RPMI7951 (cell line): ENCODE data around the gene PDLIM1. TPM values are rescaled to one million over a fixed set of nuclear protein-coding genes. Genes with fewer than 3 reads are reported as not detected.
"Not testable (repeated sequence)": the region's sequence is repeated elsewhere in the genome, so short reads cannot be mapped to it uniquely, and the experiment has no call there.

Source experiments
- DNase-seq: peaks from one replicate; pipeline ENCODE4 v3.0.0-alpha.2; 2012; ENCODE audit warnings: low read depth
- total RNA-seq: library from RNA; depleted of rRNA; stranded (reverse); fragments of >200 nt; shearing (Covaris generic); gene quantifications from 2 replicates; pipeline ENCODE4 v1.2.3, GENCODE V29; 2014; rRNA removed

The PDLIM1 gene
- total RNA-seq, 1 experiment from 2014 or later, result 38.8 TPM

GRCh38 chr10:95211606-95212279, 79.1 kb downstream of the PDLIM1 start:
- DNase-seq, result peak; percentile 61

GRCh38 chr10:95209509-95210127, 81.2 kb downstream of the PDLIM1 start:
- DNase-seq, result no peak

- peak; percentile 15 for DNase-seq
Measured at GRCh38 chr10:95208702-95209391, 82.0 kb downstream of the PDLIM1 start.

GRCh38 chr10:95202865-95203264, 87.9 kb downstream of the PDLIM1 start:
- DNase-seq, result not testable (repeated sequence)

- peak; percentile 60 for DNase-seq
Measured at GRCh38 chr10:95201736-95202135, 89.1 kb downstream of the PDLIM1 start.

- no peak for DNase-seq
Measured at GRCh38 chr10:95196046-95196445, 94.8 kb downstream of the PDLIM1 start.

GRCh38 chr10:95193944-95194343, 96.9 kb downstream of the PDLIM1 start, which contains the start of gene ACSM6:
TSS of gene ACSM6 (plus strand) at chr10:95194238. CDS start at chr10:95194486, 248 bp downstream.
- no peak for DNase-seq

- no peak for DNase-seq
Measured at GRCh38 chr10:95188593-95188992, 102.2 kb downstream of the PDLIM1 start.

- DNase-seq, result no peak
Measured at GRCh38 chr10:95187617-95188016, 103.2 kb downstream of the PDLIM1 start.

Other genes starting within 250 kb of the PDLIM1 start
- 0.12 TPM in 1 of 2 replicates, not detected in the other for gene CYP2C8, start 221.5 kb downstream of the PDLIM1 start, total RNA-seq
- not detected in 2 replicates for gene ACSM6, start 96.8 kb downstream of the PDLIM1 start, total RNA-seq